GM19467 (cell line): ENCODE data around the gene DDX28.
A peak's percentile ranks its signal among the peaks of the same experiment; 100 is the strongest.
"Not testable (repeated sequence)": the region's sequence is repeated elsewhere in the genome, so short reads cannot be mapped to it uniquely, and the experiment has no call there.

Experiments used
- ATAC-seq: cut with Tn5 transposase; IDR thresholded peaks from one replicate; pipeline ENCODE4 v1.9.1; 2021; ENCODE audit warnings: mild to moderate bottlenecking, moderate library complexity; ENCODE audit not compliant: unreplicated experiment

DDX28 gene

DNA sequence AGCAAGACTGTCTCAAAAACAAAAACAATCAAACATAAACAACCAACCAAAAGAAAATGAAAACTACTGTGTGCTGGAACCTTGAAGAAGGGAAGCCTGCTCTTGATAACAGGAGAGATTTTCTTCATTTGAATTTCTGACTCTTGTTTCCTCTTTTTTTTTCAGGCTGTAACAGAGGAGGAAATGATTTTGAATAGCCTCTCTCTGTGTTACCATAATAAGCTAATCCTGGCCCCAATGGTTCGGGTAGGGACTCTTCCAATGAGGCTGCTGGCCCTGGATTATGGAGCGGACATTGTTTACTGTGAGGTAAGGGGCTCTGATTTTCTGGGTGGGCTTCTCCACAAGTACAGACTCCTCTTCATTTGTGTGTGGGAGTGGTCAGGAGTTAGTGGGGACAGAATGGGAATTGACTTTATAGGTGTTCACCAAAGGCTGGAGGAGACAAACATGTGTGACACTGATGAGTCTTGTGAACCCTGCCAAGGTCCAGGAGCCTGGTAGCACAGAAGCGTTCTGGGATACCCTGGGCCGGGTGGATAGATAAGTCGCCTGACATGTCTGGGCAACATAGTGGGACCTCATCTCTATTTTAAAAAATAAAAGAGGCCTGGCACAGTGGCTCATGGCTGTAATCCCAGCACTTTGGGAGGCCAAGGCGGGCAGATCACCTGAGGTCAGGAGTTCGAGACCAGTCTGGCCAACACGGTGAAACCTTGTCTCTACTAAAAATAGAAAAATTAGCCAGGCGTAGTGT lies 15.0 kb upstream of the DDX28 start:
- ATAC-seq: no peak

DNA sequence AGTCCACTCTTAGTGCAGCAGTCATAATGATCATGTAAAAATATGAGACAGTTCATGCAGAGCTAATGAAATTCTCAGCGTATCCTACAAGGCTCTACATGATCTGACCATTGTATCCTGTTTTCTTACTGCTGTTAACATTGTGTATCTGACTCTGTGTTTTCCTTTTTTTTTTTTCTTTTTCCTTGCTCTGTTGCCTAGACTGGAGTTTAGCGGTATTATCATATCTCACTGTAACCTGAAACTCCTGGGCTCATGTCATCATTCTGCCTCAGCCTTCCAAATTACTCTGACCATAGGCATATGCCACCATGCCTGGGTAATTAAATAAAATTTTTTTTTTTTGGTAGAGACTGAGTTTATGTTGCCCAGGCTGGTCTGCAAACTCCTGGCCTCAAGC lies 12.2 kb upstream of the DDX28 start:
- no peak for ATAC-seq

DNA sequence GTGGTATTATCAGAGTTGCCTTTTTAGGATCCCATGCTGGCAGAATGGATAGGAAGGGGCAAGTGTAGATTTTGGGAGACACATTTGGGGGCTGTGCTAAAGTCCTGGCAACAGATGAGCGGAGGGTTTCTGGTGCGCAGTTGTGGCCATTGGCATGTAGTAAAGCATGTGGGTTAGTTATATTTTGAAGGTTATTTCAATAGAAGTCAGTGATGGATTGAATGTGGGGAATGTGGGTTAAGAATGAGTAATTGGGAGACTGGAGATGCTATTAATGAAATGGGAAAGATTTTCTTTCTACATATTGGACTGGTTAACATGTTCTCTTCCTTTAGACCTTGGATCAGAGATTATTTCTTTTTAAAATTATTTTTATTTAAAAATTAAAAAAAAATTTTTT lies 10.1 kb upstream of the DDX28 start:
- ATAC-seq: no peak

DNA sequence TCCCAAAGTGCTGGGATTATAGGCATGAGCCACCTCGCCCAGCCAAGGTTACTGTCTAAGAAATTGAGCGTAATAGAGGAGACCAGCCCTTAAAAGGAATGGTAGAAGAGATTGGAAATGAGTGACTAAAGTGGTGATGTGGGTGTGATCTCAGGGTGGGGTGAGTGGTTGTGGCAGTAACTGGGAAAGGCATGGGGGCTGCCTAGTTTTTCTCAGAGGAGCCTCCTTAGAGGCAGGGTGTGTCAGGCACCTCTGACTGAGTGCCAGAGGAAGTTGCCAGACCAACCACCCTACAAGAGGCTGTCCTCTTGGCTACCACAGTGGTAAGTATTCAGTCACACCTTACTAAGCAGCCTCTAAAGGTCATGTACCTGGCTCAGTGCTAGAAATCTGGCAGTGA lies 8.9 kb upstream of the DDX28 start:
- no peak for ATAC-seq

DNA sequence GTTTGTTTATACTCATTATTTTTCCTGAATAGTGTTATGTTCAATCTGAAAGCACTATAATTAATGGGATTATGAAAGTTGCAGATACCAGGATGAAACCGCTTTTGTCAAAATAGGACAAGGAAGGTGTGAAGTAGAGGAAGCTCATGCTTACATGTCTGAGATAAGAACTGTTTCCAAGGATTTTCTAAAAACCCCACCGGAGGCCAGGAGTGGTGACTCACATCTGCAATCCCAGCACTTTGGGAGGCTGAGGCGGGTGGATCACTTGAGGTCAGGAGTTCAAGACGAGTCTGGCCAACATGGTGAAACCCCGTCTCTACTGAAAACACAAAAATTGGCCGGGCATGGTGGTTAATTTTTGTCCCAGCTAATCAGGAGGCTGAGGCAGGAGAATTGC lies 7.1 kb upstream of the DDX28 start:
- not testable (repeated sequence) for ATAC-seq

DNA sequence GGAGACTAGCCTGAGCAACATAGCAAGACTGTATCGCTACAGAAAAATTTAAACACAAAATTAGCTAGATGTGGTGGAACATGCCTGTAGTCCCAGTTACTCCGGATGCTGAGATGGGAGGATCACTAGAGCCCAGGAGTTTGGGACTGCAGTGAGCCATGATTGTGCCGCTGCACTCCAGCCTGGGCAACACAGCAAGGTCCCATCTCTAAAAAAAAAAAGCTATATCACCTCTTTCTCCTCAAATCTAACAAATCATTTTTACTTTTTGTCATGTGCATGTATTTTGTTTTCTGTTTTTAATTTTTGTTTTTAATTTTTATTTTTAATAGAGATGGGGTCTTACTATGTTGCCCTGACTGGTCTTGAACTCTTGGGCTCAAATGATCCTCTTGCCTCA lies 6.0 kb upstream of the DDX28 start:
- no peak for ATAC-seq

DNA sequence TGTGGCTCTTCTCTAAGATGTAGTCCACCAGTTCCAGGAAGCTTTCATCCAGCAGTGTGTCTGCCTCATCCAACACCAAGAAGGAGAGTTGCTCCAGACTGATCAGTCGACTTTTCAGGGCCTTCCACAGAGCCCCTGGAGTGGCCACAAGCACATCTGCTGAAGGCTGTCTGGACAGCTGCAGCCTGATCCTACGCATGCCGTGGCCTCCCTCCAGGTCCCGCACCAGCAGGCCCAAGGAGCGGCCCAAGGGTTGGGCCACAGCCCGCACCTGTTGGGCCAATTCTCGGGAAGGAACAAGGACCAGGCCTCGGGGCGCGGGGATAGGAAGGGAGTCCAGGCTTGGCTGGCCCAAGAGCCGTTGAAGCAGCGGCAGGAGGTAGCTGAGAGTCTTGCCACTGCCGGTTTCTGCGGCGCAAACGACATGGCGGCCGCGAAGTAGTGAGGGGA lies 729 bp downstream of the DDX28 start:
- ATAC-seq: peak; percentile 9

DNA sequence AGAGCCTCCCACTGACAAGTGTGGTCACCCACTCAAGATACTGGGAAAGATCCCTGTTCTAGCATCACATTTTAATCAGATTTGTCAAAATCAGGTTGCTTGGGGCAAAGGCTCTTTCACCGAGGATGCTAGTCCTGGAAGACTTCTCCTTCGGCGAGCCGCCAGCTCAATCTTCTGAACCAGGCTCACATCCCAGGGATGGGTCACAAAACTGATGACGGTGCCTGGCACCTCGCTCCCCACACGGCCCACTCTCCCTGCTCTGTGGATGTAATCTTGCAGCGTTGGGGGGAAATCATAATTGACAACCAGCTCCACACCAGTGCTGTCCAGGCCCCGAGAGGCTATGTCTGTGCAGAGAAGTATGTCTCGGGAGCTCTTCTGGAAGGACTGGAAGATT lies 1.5 kb downstream of the DDX28 start:
- ATAC-seq: no peak

DNA sequence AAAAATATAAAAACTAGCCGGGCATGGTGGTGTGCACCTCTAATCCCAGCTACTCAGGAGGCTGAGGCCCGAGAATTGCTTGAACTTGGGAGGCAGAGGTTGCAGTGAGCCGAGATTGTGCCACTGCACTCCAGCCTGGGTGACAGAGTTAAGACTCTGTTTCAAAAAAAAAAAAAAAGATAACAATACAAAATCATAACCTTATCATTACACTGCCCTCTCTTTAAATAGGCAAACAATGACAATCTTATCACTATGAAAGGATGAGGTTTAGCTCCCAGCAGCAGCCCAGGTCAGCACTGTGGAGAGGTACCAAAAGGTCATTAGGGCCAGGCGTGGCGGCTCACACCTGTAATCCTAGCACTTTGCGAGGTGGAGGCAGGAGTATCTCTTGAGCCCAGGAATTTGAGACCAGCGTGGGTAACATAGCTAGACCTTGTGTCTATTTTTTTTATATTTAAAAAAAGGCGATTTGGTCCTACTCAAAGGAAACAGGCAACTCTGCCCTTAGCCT lies 3.8 kb downstream of the DDX28 start:
- ATAC-seq: no peak

DNA sequence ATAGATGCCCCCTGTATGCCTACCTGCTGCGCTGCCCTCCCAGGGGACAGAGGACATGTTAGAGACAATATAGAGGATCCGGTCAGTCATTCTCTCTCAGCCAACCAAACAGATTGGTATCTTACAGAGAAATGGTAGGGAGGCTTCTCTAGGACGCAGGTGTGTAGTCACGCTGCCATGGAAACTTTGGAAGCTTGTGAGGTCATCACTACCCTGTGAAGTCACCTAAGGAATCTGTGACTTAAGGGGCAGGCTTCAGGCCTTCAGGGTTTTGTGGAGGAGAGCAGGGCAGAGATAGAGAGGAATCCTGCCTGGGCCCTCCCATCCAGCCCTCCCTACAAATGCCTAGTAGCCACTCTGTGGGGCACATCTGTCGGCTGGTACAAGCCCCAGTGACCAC lies 7.4 kb downstream of the DDX28 start, which contains the start of gene DPEP2NB:
TSS of gene DPEP2NB (minus strand) at position 231 of the 400 bp plus-strand sequence. CDS start at position 90, 141 bp downstream.
- ATAC-seq: no peak

DNA sequence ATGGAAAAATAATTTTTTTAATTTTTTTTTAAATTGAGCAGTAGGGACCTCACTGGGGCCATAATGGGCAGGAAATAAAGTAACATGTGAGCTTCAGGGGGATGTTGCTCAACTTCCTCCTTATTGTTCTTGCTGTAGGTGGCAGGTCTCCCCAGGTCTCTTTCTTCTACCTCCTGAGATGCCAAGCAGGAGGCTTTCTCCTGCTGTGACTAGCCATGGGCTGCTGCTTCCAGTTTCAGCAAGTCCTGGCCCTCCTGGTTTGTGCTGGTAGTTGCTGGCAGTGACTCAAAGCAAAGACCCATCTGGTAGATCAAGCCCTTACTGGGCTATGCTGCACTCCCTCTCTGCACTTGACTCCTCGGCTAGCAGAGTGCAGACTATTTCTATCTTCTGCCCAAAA lies 9.6 kb downstream of the DDX28 start:
- ATAC-seq: no peak

DNA sequence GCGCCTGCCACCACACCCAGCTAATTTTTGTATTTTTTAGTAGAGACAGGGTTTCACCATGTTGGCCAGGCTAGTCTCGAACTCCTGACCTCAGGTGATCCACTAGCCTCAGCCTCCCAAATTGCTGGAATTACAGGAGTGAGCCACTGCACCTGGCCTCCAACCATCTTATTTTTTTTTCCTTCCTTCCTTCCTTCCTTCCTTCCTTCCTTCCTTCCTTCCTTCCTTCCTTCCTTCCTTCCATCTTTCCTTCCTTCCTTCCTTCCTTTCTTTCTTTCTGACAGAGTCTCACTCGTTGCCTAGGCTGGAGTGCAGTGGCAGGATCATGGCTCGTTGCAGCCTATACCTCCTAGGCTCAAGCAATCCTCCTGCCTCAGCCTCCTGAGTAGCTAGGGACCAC lies 13.2 kb downstream of the DDX28 start:
- not testable (repeated sequence) for ATAC-seq

DNA sequence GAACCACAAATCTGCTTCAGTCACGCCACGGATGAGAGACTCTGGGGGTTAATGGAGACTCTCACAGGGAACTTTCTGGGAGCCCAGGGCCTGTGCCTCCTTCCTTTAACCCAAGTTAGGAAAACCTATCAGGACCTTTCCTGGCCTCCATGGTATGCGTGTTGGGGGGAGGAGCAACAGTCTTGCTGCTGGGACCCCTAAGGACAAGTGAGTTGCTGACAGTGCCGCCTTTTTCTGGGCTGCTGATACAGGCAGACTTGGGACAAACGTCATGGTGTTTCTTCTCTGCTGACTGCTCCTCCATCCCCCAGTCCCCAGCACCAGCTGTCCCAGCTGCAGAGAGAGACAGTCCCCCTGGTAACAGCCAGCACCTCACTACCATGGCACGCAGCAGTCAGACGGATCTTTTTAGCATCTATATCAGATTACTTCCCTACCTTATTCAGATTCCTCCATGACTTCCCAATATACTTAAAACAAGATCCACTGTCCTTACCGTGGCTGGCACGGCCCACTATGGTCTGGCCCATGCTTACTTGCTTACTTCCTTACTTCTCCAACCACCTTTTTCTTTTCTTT lies 13.8 kb downstream of the DDX28 start:
- ATAC-seq: no peak

DNA sequence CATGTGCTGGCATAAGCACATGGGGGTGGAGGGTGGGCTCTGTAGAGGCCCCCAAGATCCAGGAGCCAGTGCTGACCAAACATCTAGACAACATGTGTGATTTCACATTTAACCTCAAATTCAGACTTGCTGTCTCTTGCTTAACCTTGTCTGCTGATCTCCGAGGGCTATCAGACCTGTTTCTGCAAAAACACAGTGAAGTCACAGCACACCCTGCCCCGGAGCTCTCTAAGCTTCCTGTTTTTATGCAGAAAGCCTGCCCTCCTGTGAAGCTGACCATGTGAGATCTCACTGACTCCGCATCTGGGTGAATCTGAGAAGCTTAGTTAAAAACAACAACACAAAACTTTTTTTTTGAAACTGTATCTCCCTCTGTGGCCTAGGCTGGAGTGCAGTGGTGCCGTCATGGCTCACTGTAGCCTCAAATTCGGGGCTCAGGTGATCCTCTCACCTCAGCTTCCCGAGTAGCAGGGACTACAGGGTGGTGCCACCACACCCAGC lies 17.2 kb downstream of the DDX28 start:
- no peak for ATAC-seq

DNA sequence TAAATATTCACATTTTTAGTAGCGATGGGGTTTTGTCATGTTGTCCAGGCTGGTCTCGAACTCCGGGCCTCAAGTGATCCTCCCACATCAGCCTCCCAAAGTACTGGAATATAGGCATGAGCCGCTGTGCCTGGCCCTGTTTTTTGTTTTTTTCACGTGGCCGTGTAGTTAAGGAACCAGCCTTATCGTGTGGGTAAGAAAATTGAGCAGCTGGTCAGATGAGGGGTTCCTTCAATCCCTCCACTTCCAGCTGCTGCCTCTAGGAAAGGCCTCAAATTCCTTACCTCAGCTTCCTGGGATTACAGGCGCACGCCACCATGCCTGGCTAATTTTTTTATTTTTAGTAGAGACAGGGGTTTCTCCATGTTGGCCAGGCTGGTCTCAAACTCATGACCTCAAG lies 17.8 kb downstream of the DDX28 start:
- no peak for ATAC-seq

DNA sequence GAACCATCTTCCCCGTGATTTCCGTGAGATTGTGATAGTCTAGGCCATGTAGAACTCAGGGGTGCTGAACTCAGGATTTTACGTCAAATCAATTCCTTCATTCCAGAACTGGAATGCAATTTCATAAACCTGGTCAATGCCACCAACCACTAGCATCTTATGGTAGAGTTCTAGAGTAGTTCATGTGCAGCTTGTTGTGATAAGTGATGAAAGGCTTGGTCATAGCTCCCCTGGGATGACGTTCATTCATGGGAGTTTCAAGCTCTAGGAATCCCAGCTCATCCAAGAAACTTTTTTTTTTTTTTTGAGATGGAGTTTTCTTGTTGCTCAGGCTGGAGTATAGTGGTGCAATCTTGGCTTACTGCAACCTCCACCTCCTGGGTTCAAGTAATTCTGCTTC lies 20.0 kb downstream of the DDX28 start:
- ATAC-seq: no peak

DNA sequence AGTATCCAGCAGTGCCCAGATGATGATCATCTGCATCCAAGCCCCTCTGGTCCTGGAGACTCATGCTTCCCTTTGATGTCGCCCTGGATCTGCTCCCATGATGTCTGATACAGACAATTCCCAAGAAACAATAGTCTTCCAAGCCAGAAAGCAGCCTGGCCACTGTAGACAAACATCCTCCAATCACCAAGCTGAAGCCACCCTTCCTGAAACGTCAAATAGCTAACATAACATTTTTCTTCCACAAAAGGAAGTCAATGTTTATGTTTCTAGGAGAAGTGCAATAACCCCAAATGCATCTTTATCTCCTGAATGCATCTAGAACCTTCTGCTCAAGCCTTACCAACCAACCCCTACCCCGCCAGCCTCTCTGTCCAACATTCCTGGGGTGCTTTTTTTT lies 22.6 kb downstream of the DDX28 start:
- no peak for ATAC-seq

DNA sequence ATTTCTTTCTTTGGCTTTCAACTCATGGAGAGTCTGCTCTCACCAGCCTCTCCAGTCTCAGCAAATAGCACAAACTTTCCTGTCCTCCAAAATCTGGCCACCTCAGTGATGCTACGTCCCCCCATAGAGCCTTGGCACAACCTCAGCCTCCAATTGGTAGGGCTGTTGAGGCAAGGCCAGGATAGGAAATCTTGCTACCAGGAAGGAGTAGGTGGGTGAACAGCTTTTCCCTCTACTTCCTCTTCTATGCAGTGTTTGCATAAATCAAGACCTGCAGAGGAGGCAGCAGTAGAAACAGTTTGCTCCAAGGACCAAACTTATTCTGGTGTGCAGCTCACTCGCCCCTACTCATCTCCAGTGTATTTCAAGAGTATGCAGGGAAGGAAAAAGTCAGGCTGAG lies 23.0 kb downstream of the DDX28 start:
- ATAC-seq: no peak

DNA sequence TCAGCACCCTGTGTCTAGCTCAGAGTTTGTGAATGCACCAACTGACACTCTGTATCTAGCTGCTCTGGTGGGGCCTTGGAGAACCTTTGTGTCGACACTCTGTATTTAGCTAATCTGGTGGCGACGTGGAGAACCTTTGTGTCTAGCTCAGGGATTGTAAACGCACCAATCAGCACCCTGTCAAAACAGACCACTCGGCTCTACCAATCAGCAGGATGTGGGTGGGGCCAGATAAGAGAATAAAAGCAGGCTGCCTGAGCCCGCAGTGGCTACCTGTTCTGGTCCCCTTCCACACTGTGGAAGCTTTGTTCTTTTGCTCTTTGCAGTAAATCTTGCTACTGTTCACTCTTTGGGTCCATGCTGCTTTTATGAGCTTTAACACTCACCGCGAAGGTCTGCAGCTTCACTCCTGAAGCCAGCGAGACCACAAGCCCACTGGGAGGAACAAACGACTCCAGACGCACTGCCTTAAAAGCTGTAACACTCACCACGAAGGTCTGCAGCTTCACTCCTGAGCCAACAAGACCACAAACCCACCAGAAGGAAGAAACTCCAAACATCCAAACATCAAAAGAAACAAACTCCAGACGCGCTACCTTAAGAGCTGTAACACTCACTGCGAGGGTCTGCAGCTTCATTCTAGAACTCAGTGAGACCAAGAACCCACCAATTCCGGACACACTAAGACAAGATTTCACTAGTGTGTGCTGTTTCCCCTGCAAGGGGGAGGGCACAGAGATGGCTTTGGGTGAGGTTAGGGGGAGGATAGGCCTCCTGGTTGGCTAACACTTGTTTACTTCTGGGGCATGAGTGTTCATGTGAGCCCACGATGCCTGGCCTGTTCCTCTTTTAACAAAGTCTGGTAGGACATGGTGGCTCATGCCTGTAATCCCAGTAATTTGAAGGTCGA lies 24.0 kb downstream of the DDX28 start, which contains the start of gene DPEP2:
TSS of gene DPEP2 (minus strand) at position 706 of the 910 bp plus-strand sequence. CDS start 6,272 bp downstream, outside the sequence.
- ATAC-seq: not testable (repeated sequence)

DNA sequence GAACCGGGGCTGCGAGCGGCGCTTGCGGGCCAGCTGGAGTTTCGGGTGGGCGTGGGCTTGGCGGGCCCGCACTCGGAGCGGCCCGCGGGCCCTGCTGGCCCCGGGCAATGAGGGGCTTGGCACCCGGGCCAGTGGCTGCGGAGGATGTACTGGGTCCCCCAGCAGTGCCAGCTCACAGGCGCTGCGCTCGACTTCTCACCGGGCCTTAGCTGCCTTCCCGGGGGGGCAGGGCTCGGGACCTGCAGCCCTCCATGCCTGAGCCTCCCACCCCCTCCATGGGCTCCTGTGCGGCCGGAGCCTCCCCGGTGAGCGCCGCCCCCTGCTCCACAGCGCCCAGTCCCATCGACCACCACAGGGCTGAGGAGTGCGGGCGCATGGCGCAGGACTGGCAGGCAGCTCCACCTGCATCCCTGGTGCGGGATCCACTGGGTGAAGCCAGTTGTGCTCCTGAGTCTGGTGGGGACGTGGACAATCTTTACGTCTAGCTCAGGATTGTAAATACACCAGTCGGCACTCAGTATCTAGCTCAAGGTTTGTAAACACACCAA lies 24.7 kb downstream of the DDX28 start:
- not testable (repeated sequence) for ATAC-seq

DNA sequence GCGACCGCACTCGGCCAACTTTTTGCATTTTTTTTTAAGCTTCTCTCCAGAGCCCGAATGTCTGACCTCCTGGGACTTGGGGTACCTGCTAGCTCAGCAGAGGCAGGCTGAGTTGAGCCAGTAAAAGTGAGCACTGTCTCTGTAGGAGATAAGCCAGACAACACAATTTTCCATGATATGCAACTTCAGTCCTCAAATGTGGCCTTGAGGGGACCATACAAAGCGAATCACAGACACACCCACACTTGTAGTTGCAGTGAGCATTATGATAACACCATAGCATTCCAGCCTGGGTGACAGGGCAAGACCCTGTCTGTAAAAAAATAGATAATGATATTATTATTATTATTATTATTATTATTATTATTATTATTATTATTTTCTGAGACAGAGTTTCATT lies 26.4 kb downstream of the DDX28 start:
- ATAC-seq: no peak
